ENCODE data around the gene TPM3. TPM values are rescaled to one million over a fixed set of nuclear protein-coding genes. Genes with fewer than 3 reads are reported as not detected.

Gene TPM3
- total RNA-seq, 2 experiments from 2014 or later, result 235 to 420 TPM

DNA sequence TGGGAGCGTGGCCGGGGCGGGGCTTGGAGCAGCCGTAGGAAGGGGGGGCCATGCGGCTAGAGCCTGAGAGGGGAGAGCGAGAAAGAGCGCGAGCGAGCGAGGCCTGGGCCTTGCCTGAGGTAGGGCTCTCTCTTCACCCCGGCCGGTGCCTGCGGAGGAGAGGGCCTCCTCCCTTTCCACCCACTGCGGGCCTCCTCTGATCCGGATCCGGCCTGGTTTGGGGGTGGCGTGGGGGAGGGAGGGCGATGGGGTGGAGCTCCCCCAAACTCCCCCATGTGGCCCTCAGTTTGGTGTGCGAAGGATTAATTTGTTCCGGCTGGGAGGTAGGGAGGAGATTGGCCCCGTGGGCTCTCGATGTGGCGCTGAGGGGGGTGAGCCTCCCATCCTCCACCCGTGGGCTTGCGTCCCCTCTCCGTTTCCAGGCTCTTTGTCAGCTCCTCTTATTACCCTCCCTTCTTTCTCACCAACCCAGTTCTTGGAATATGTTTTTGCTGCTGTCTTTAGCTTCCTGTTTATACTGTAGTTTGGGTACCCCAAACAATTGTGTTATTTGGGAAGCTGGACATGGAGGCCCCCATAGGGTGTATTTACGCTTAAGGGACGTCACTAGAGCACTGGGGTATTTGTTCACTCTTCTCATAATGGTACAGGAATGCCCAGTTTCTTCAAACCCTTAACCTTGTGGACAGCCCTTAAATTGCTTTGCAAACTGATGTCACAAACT is 29.5 kb upstream of the TPM3 start:
- Histone ChIP-seq H3K36me3 (ENCODE audit: insufficient read depth, low read length) (peaks cover 84% of the 10 kb centered on the region), H3K27ac (ENCODE audit: low read depth, low read length, poor library complexity, severe bottlenecking) (peak overlapping the region; percentile 71), H2AFZ (ENCODE audit: low read length) (no peak overlapping the region), H3K9me3 (ENCODE audit: low read length) (peaks cover 7% of the 10 kb centered on the region; the same call in 1 of the 2 replicates), H3K4me3 (ENCODE audit: low read depth, low read length, poor library complexity, severe bottlenecking) (peak overlapping the region; percentile 96), H4K20me1 (ENCODE audit: insufficient read depth, low read length) (peaks cover 36% of the 10 kb centered on the region; the same call in 1 of the 2 replicates), H3K79me2 (ENCODE audit: insufficient read depth, low read depth, low read length) (peaks cover 95% of the 10 kb centered on the region), H3K4me1 (ENCODE audit: insufficient read depth, low read length, poor library complexity, severe bottlenecking) (peaks cover 41% of the 10 kb centered on the region), H3K4me2 (ENCODE audit: low read length) (peak overlapping the region; percentile 90), H3K9me2 (ENCODE audit: insufficient read depth, low read length) (no peaks in the 10 kb centered on the region)
- ChIA-PET CTCF (ENCODE audit: unreplicated experiment) (interaction anchor here (0.6 to 1.2 kb wide), 2 partner anchors 45 to 722 kb away, joined by 3 read pairs; no protein-coding TSS in a partner anchor), POLR2A (interaction anchor here (0.6 to 1.0 kb wide), 4 partner anchors 9 to 115 kb away, joined by 3 to 4 read pairs (median 3); no protein-coding TSS in a partner anchor)
- DNase-seq (ENCODE audit: low spot score), result peak; percentile 74
- intact Hi-C loops (cut with micrococcal nuclease; ENCODE audit: unreplicated experiment), result loop anchor here (2.0 kb wide), 2 partner anchors 39 to 337 kb away; partner anchors contain the start of gene UBE2Q1
- no TSS peak for BruUV-seq (replicated peaks)
- TF ChIP-seq EZH2phosphoT487 (IDR thresholded peaks at IDR 0.05; ENCODE audit: borderline replicate concordance, low read depth, low read length), result no peak
- TF ChIP-seq, protein P1, sequence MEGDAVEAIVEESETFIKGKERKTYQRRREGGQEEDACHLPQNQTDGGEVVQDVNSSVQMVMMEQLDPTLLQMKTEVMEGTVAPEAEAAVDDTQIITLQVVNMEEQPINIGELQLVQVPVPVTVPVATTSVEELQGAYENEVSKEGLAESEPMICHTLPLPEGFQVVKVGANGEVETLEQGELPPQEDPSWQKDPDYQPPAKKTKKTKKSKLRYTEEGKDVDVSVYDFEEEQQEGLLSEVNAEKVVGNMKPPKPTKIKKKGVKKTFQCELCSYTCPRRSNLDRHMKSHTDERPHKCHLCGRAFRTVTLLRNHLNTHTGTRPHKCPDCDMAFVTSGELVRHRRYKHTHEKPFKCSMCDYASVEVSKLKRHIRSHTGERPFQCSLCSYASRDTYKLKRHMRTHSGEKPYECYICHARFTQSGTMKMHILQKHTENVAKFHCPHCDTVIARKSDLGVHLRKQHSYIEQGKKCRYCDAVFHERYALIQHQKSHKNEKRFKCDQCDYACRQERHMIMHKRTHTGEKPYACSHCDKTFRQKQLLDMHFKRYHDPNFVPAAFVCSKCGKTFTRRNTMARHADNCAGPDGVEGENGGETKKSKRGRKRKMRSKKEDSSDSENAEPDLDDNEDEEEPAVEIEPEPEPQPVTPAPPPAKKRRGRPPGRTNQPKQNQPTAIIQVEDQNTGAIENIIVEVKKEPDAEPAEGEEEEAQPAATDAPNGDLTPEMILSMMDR (conservative IDR thresholded peaks at IDR 0.05; ENCODE audit: low read length), result no peak

DNA sequence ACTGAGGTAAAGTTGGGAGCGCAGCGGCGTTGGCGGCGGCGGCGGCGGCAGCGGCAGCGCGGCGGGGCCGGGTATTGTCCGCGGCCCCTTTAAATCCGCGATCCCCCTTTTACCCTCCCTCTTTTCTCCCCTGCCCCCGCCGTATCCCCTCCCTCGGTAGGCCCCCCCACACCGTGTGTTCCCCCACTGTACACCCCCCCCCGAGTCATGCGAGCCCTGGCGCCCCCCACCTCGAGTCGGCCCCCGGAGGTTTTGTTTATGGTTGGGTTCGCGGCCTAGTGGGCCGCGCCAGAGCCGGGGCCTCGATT is 29.0 kb upstream of the TPM3 start:
- H3K9me3 ChIP-seq (ENCODE audit: low read length), result peaks cover 7% of the 10 kb centered on the region; the same call in 1 of the 2 replicates
- CTCF ChIA-PET (ENCODE audit: unreplicated experiment), result no interaction called here
- H3K9me2 ChIP-seq (ENCODE audit: insufficient read depth, low read length), result no peaks in the 10 kb centered on the region
- peaks cover 94% of the 10 kb centered on the region for H3K79me2 ChIP-seq (ENCODE audit: insufficient read depth, low read depth, low read length)
- H3K36me3 ChIP-seq (ENCODE audit: insufficient read depth, low read length), result peaks cover 84% of the 10 kb centered on the region
- H2AFZ ChIP-seq (ENCODE audit: low read length), result no peak overlapping the region
- peaks cover 36% of the 10 kb centered on the region; the same call in 1 of the 2 replicates for H4K20me1 ChIP-seq (ENCODE audit: insufficient read depth, low read length)
- peak overlapping the region; percentile 96 for H3K4me3 ChIP-seq (ENCODE audit: low read depth, low read length, poor library complexity, severe bottlenecking)
- POLR2A ChIA-PET, result interaction anchor here (0.8 to 1.0 kb wide), 2 partner anchors 10 to 63 kb away, joined by 3 to 4 read pairs; no protein-coding TSS in a partner anchor
- peaks cover 41% of the 10 kb centered on the region for H3K4me1 ChIP-seq (ENCODE audit: insufficient read depth, low read length, poor library complexity, severe bottlenecking)
- DNase-seq (ENCODE audit: low spot score), result no peak
- H3K4me2 ChIP-seq (ENCODE audit: low read length), result peak overlapping the region; percentile 90
- TF ChIP-seq, protein P1 (conservative IDR thresholded peaks at IDR 0.05; ENCODE audit: low read length), result no peak
- BruUV-seq (replicated peaks), result no TSS peak
- H3K27ac ChIP-seq (ENCODE audit: low read depth, low read length, poor library complexity, severe bottlenecking), result peak overlapping the region; percentile 71
- intact Hi-C loops (cut with micrococcal nuclease; ENCODE audit: unreplicated experiment), result loop anchor here (1.0 to 2.0 kb wide), 3 partner anchors 38 to 338 kb away; partner anchors contain the start of genes HAX1 and UBE2Q1

Data from OCI-LY7 (cell line).